Sigmoid colon (tissue), 7 donors: ENCODE data around the gene ARHGEF17. TPM values are rescaled to one million over a fixed set of nuclear protein-coding genes. Genes with fewer than 3 reads are reported as not detected.
A peak's percentile ranks its signal among the peaks of the same experiment; 100 is the strongest.

Experiments
- DNase-seq: peaks from one replicate; pipeline ENCODE4 v3.0.0-alpha.2; 2019
- H3K27ac ChIP-seq, 4 donors: fragments of 200-600 bp; sonication (generic); one replicate each; pipeline ENCODE4 v1.5.1; 2016 to 2019; ENCODE audit warnings: mild to moderate bottlenecking in 1 of 4
- H3K27me3 ChIP-seq, 3 donors: fragments of 200-600 bp; sonication (generic); one replicate each; pipeline ENCODE4 v1.5.1; 2019; ENCODE audit warnings: mild to moderate bottlenecking in 1 of 3
- H3K36me3 ChIP-seq, 4 donors: fragments of 200-600 bp; sonication (generic); one replicate each; pipeline ENCODE4 v1.5.1; 2016 to 2019
- H3K4me1 ChIP-seq, 4 donors: fragments of 200-600 bp; sonication (generic); one replicate each; pipeline ENCODE4 v1.5.1; 2017 to 2019
- H3K4me3 ChIP-seq, 4 donors: fragments of 200-600 bp; sonication (generic); one replicate each; pipeline ENCODE4 v1.5.1; 2017 to 2019; ENCODE audit warnings: mild to moderate bottlenecking in 2 of 4, moderate library complexity in 1 of 4
- H3K9me3 ChIP-seq, 4 donors: fragments of 200-600 bp in 3 of 4; sonication (generic) in 3 of 4; one replicate each; pipeline versions ENCODE4 v1.5.1 to v1.6.1; 2013 to 2019
- CTCF ChIP-seq, 4 experiments: fragments of 450-650 bp in 3 of 4; fragments of 200-600 bp in 1 of 4; IDR thresholded peaks; one replicate each; pipeline ENCODE4 v1.5.1; 2016 to 2019; ENCODE audit warnings: antibody characterized with exemption in 4 of 4, mild to moderate bottlenecking in 3 of 4, moderate library complexity in 2 of 4
- EP300 ChIP-seq, 4 donors: sonication (generic); formaldehyde crosslinking; IDR thresholded peaks; one replicate each; pipeline ENCODE4 v1.6.1; 2017; ENCODE audit warnings: antibody characterized with exemption in 4 of 4
- POLR2A ChIP-seq, 2 donors: fragments of 450-650 bp; IDR thresholded peaks; one replicate each; pipeline ENCODE4 v1.6.1; 2016; ENCODE audit warnings: antibody characterized with exemption in 2 of 2, mild to moderate bottlenecking in 2 of 2, moderate library complexity in 2 of 2
- POLR2AphosphoS5 ChIP-seq, 4 donors: sonication (generic); formaldehyde crosslinking; IDR thresholded peaks; one replicate each; pipeline ENCODE4 v1.6.1; 2017; ENCODE audit warnings: antibody characterized with exemption in 4 of 4
- WGBS, 2 donors: extraction: QIAGEN DNeasy Blood & Tissue Kit; methylation state at CpG; one replicate each; pipeline ENCODE4 v1.1.7; 2013; 5-methylcytosine and 5-hydroxymethylcytosine counted together
- intact Hi-C: fragments of 100-400 bp; cut with DNase I; formaldehyde crosslinking; loops from one replicate; pipeline ENCODE4 v1.15.1; 2023
- polyA plus RNA-seq, 3 donors: library from polyadenylated mRNA; stranded (reverse); fragments of 200-250 nt; gene quantifications; one replicate each; pipeline ENCODE4 v1.2.3, GENCODE V29; 2013
- total RNA-seq, 4 donors: library from RNA; depleted of rRNA; stranded (reverse); fragments of >200 nt; gene quantifications; one replicate each; pipeline ENCODE4 v1.1.0, GENCODE V29; 2016
- donor health status: healthy with polysubstance abuse.
- donor health status: Bipolar disorder and iron deficiency.
- donor health status: healthy.

Gene ARHGEF17
- total and polyA plus RNA-seq, 7 donors = 1.8 to 104 (median 38.2) TPM

- H3K27ac ChIP-seq = peak overlapping the region; percentile 94 to 100 (median 98)
- H3K4me3 ChIP-seq = peak overlapping the region; percentile 59 to 85 (median 68)
- TF ChIP-seq POLR2AphosphoS5 (IDR thresholded peaks at IDR 0.05) (peak in 1 of 4 donors; percentile 7), POLR2A (IDR thresholded peaks at IDR 0.05) (no peak)
- intact Hi-C loops = no loop called here
- no peaks in the 10 kb centered on the region for H3K9me3 ChIP-seq
- no peaks in the 10 kb centered on the region for H3K27me3 ChIP-seq
- no peaks in the 10 kb centered on the region for H3K36me3 ChIP-seq
- 85 to 89% methylated on average over 16 of the region's 16 CpGs for WGBS, 2 donors
- peaks cover 0 to 72% (median 65%) of the 10 kb centered on the region in 4 donors for H3K4me1 ChIP-seq
- DNase-seq = peak; percentile 81
Observed at GRCh38 chr11:73310076-73310475, 2.0 kb downstream of the ARHGEF17 start.

- TF ChIP-seq POLR2AphosphoS5 (IDR thresholded peaks at IDR 0.05) (no peak), EP300 (IDR thresholded peaks at IDR 0.05) (no peak)
- Histone ChIP-seq H3K9me3 (no peaks in the 10 kb centered on the region), H3K4me3 (peak overlapping the region; percentile 59 to 85 (median 68)), H3K4me1 (peaks cover 0 to 80% (median 72%) of the 10 kb centered on the region in 4 donors), H3K27ac (peak overlapping the region; percentile 94 to 100 (median 98)), H3K27me3 (no peaks in the 10 kb centered on the region), H3K36me3 (no peaks in the 10 kb centered on the region)
- intact Hi-C loops = no loop called here
- DNase-seq = peak; percentile 67
- 86 to 89% methylated on average over 22 of the region's 22 CpGs for WGBS, 2 donors
Observed at GRCh38 chr11:73310661-73311393, 2.8 kb downstream of the ARHGEF17 start.

GRCh38 chr11:73311394-73311869, 3.4 kb downstream of the ARHGEF17 start:
- intact Hi-C loops = no loop called here
- Histone ChIP-seq H3K4me3 (peak overlapping the region; percentile 59 to 85 (median 68)), H3K27me3 (no peaks in the 10 kb centered on the region), H3K27ac (peak overlapping the region; percentile 94 to 100 (median 98)), H3K9me3 (no peaks in the 10 kb centered on the region), H3K4me1 (peaks cover 0 to 86% (median 77%) of the 10 kb centered on the region in 4 donors), H3K36me3 (no peaks in the 10 kb centered on the region)
- peak; percentile 77 for DNase-seq
- 82 to 83% methylated on average over 18 of the region's 18 CpGs for WGBS, 2 donors
- TF ChIP-seq POLR2AphosphoS5 (IDR thresholded peaks at IDR 0.05) (peak in 1 of 4 donors; percentile 29), CTCF (IDR thresholded peaks at IDR 0.05) (no peak)

- Histone ChIP-seq H3K27ac (peak overlapping the region; percentile 94 to 100 (median 98)), H3K4me1 (peaks cover 0 to 86% (median 77%) of the 10 kb centered on the region in 4 donors)
- intact Hi-C loops = no loop called here
Observed at GRCh38 chr11:73312036-73312435, 4.0 kb downstream of the ARHGEF17 start.

GRCh38 chr11:73312851-73313327, 4.8 kb downstream of the ARHGEF17 start:
- 72 to 82% methylated on average over 6 of the region's 6 CpGs for WGBS, 2 donors
- TF ChIP-seq POLR2A (IDR thresholded peaks at IDR 0.05) (peak in 1 of 2 donors; percentile 24), EP300 (IDR thresholded peaks at IDR 0.05) (no peak), POLR2AphosphoS5 (IDR thresholded peaks at IDR 0.05) (peak in 2 of 4 donors; percentile 30 to 66), CTCF (IDR thresholded peaks at IDR 0.05) (no peak)
- DNase-seq = peak; percentile 74
- no peaks in the 10 kb centered on the region for H3K36me3 ChIP-seq
- H3K9me3 ChIP-seq = no peaks in the 10 kb centered on the region
- H3K27ac ChIP-seq = peak overlapping the region; percentile 94 to 100 (median 98)
- peaks cover 0 to 90% (median 84%) of the 10 kb centered on the region in 4 donors for H3K4me1 ChIP-seq
- intact Hi-C loops = no loop called here
- H3K27me3 ChIP-seq = no peaks in the 10 kb centered on the region
- peak overlapping the region; percentile 7 to 85 (median 65) for H3K4me3 ChIP-seq

More at GRCh38 chr11:73312036-73312435, 4.0 kb downstream of the ARHGEF17 start:
- TF ChIP-seq EP300 (IDR thresholded peaks at IDR 0.05) = no peak
- no peak for TF ChIP-seq CTCF (IDR thresholded peaks at IDR 0.05)
- TF ChIP-seq POLR2AphosphoS5 (IDR thresholded peaks at IDR 0.05) = no peak
- TF ChIP-seq POLR2A (IDR thresholded peaks at IDR 0.05) = no peak
- DNase-seq = peak; percentile 62
- Histone ChIP-seq H3K4me3 (peak overlapping the region; percentile 59 to 85 (median 68)), H3K27me3 (no peaks in the 10 kb centered on the region), H3K36me3 (no peaks in the 10 kb centered on the region), H3K9me3 (no peaks in the 10 kb centered on the region)
- 71 to 75% methylated on average over 2 of the region's 2 CpGs for WGBS, 2 donors
